T-helper 17 cell (primary cell): ENCODE data around the gene TRDN. TPM values are rescaled to one million over a fixed set of nuclear protein-coding genes. Genes with fewer than 3 reads are reported as not detected.

Experiments
- ATAC-seq: fragments of 150-1000 bp; cut with Tn5 transposase; 2 replicates; pipeline ENCODE4 v1.10.0; 2021; ENCODE audit warnings: mild to moderate bottlenecking, moderate library complexity
- DNase-seq, 3 donors: peaks; one replicate each; pipeline versions ENCODE4 v3.0.0 to v3.0.0-alpha.2; 2020 to 2021
- H3K9me3 ChIP-seq: one replicate; pipeline ENCODE4 v1.7.0; 2013; ENCODE audit warnings: low read length, mild to moderate bottlenecking; ENCODE audit not compliant: control insufficient read depth, poor library complexity, severe bottlenecking
- H3K27ac Mint-ChIP-seq: one replicate; pipeline ENCODE4 v1.8.0; 2022; ENCODE audit warnings: mild to moderate bottlenecking, moderate library complexity, mixed read lengths
- H3K27me3 Mint-ChIP-seq: one replicate; pipeline ENCODE4 v1.8.0; 2022; ENCODE audit warnings: mixed read lengths
- H3K36me3 Mint-ChIP-seq: one replicate; pipeline ENCODE4 v1.8.0; 2022; ENCODE audit warnings: low read depth, mixed read lengths
- H3K4me1 Mint-ChIP-seq: one replicate; pipeline ENCODE4 v1.8.0; 2022; ENCODE audit warnings: mild to moderate bottlenecking, mixed read lengths
- H3K4me3 Mint-ChIP-seq: one replicate; pipeline ENCODE4 v1.8.0; 2022; ENCODE audit warnings: mild to moderate bottlenecking, moderate library complexity, mixed read lengths
- total RNA-seq, 4 donors: library from RNA in 2 of 4; stranded (reverse) in 2 of 4; gene quantifications; one replicate each; pipeline ENCODE4 v1.2.3 and lab custom pipeline; 2022 to 2026

Gene TRDN
- total RNA-seq, 2 donors from 2014 or later: not detected

DNA sequence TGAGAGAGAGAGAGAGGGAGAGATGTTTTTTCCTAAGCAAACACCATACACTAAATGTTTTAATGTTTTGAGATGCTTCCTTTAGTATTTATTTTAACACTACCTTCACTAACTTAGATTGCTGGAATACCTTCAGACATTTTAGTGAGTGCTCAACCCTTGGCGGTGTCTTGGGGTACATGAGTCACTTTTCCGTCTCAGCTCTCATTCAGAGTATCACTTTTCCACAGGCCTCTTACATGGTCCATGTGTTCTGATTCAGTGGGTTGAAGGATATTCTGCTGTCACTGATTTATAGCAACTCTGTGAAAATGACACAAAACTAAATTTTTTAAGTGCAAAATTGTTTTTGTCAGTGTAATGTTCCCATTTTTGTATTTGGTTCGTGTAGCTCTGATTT lies 422.8 kb downstream of the TRDN start:
- H3K27ac Mint-ChIP-seq: no peak overlapping the region
- no peaks in the 10 kb centered on the region for H3K4me1 Mint-ChIP-seq
- H3K4me3 Mint-ChIP-seq: no peak overlapping the region
- no peaks in the 10 kb centered on the region for H3K27me3 Mint-ChIP-seq
- ATAC-seq: no peak
- no peaks in the 10 kb centered on the region for H3K9me3 ChIP-seq
- H3K36me3 Mint-ChIP-seq: no peaks in the 10 kb centered on the region
- no peak for DNase-seq

DNA sequence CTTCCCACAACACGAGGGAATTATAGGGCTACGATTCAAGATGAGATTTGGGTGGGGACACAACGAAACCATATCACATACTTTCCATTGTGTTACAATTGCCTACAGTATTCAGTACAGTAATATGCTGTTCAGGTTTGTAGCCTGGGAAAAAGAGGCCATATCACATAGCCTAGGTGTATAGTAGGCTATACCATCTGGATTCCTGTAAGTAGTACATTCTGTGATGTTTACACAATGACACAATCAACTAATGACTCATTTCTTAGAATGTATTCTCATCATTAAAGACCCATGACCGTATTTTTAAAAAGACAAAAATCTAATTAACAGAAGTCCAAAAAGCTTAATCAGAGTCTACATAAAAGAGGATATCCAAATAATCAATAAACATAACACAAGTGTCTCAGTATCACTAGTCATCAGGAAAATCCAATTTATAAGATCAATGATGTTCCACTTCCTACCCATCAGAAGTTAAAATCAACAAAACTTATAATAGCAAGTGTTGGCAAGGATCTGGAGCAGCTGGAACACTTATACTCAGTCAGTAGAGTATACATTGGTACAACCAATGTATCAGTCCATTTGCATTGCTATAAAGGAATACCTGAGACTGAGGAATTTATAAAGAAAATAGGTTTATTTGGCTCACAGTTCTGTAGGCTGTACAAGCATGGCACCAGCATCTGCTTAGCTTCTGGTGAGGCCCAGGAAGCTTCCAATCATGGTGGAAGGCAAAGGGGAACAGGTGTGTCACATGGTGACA lies 424.8 kb downstream of the TRDN start:
- no peak for DNase-seq
- Mint-ChIP-seq H3K36me3 (no peaks in the 10 kb centered on the region), H3K4me1 (no peaks in the 10 kb centered on the region), H3K4me3 (no peak overlapping the region), H3K27ac (no peak overlapping the region), H3K27me3 (no peaks in the 10 kb centered on the region)
- no peaks in the 10 kb centered on the region for H3K9me3 ChIP-seq
- no peak for ATAC-seq

GRCh38 chr6:123210645-123211044 lies 426.1 kb downstream of the TRDN start:
- Mint-ChIP-seq H3K4me1 (no peaks in the 10 kb centered on the region), H3K36me3 (no peaks in the 10 kb centered on the region), H3K27ac (no peak overlapping the region), H3K4me3 (no peak overlapping the region), H3K27me3 (no peaks in the 10 kb centered on the region)
- DNase-seq: no peak
- no peak for ATAC-seq
- no peaks in the 10 kb centered on the region for H3K9me3 ChIP-seq

- no peak for ATAC-seq
- H3K27me3 Mint-ChIP-seq: no peaks in the 10 kb centered on the region
- H3K27ac Mint-ChIP-seq: no peak overlapping the region
These were observed 428.7 kb downstream of the TRDN start for GRCh38 chr6:123207967-123208510.

GRCh38 chr6:123203928-123204327 lies 432.8 kb downstream of the TRDN start:
- Mint-ChIP-seq H3K27me3 (no peaks in the 10 kb centered on the region), H3K4me1 (no peaks in the 10 kb centered on the region), H3K4me3 (no peak overlapping the region), H3K36me3 (no peaks in the 10 kb centered on the region), H3K27ac (no peak overlapping the region)
- no peak for ATAC-seq
- H3K9me3 ChIP-seq: no peaks in the 10 kb centered on the region
- no peak for DNase-seq

More at GRCh38 chr6:123207967-123208510, 428.7 kb downstream of the TRDN start:
- Mint-ChIP-seq H3K4me3 (no peak overlapping the region), H3K36me3 (no peaks in the 10 kb centered on the region), H3K4me1 (no peaks in the 10 kb centered on the region)
- H3K9me3 ChIP-seq: no peaks in the 10 kb centered on the region
- no peak for DNase-seq

DNA sequence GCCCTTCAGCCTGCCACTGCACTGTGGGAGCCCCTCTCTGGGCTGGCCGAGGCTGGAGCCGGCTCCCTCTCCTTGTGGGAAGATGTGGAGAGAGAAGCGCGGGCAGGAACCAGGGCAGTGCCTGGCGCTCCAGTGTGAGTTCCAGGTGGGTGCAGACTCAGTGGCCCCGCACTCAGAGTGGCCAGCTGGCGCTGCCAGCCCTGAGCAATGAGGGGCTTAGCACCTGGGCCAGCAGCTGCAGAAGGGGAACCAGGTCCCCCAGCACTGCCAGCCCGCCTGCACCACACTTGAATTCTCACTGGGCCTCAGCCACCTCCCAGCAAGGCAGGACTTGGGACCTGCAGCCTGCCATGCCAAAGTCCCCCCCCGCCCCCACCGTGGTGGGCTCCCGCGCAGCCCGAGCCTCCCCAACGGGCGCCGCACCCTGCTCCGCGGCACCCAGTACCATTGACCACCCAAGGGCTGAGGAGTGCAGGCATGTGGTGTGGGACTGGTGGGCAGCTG lies 434.8 kb downstream of the TRDN start:
- Mint-ChIP-seq H3K4me1 (no peaks in the 10 kb centered on the region), H3K27me3 (no peaks in the 10 kb centered on the region), H3K36me3 (no peaks in the 10 kb centered on the region), H3K4me3 (no peak overlapping the region), H3K27ac (no peak overlapping the region)
- H3K9me3 ChIP-seq: no peaks in the 10 kb centered on the region
- ATAC-seq (no peak), DNase-seq (no peak)

- H3K27me3 Mint-ChIP-seq: no peaks in the 10 kb centered on the region
- DNase-seq (no peak), ATAC-seq (no peak)
- H3K9me3 ChIP-seq: no peaks in the 10 kb centered on the region
- H3K27ac Mint-ChIP-seq: no peak overlapping the region
- no peaks in the 10 kb centered on the region for H3K36me3 Mint-ChIP-seq
- no peaks in the 10 kb centered on the region for H3K4me1 Mint-ChIP-seq
- H3K4me3 Mint-ChIP-seq: no peak overlapping the region
These were observed 443.5 kb downstream of the TRDN start for GRCh38 chr6:123193298-123193697.

- Mint-ChIP-seq H3K4me1 (no peaks in the 10 kb centered on the region), H3K27me3 (no peaks in the 10 kb centered on the region), H3K27ac (no peak overlapping the region), H3K4me3 (no peak overlapping the region), H3K36me3 (no peaks in the 10 kb centered on the region)
- no peak for ATAC-seq
- H3K9me3 ChIP-seq: no peaks in the 10 kb centered on the region
- DNase-seq: no peak
These were observed 446.9 kb downstream of the TRDN start for GRCh38 chr6:123189816-123190215.

GRCh38 chr6:123182998-123183397 lies 453.8 kb downstream of the TRDN start:
- DNase-seq (no peak), ATAC-seq (no peak)
- no peaks in the 10 kb centered on the region for H3K27me3 Mint-ChIP-seq
- no peak overlapping the region for H3K27ac Mint-ChIP-seq
- H3K36me3 Mint-ChIP-seq: no peaks in the 10 kb centered on the region
- H3K9me3 ChIP-seq: no peaks in the 10 kb centered on the region
- H3K4me3 Mint-ChIP-seq: no peak overlapping the region
- H3K4me1 Mint-ChIP-seq: no peaks in the 10 kb centered on the region

- DNase-seq (no peak), ATAC-seq (no peak)
- H3K27me3 Mint-ChIP-seq: no peaks in the 10 kb centered on the region
- H3K36me3 Mint-ChIP-seq: no peaks in the 10 kb centered on the region
- H3K4me3 Mint-ChIP-seq: no peak overlapping the region
- no peak overlapping the region for H3K27ac Mint-ChIP-seq
- H3K9me3 ChIP-seq: no peaks in the 10 kb centered on the region
- no peaks in the 10 kb centered on the region for H3K4me1 Mint-ChIP-seq
These were observed 460.0 kb downstream of the TRDN start for GRCh38 chr6:123176706-123177105.

DNA sequence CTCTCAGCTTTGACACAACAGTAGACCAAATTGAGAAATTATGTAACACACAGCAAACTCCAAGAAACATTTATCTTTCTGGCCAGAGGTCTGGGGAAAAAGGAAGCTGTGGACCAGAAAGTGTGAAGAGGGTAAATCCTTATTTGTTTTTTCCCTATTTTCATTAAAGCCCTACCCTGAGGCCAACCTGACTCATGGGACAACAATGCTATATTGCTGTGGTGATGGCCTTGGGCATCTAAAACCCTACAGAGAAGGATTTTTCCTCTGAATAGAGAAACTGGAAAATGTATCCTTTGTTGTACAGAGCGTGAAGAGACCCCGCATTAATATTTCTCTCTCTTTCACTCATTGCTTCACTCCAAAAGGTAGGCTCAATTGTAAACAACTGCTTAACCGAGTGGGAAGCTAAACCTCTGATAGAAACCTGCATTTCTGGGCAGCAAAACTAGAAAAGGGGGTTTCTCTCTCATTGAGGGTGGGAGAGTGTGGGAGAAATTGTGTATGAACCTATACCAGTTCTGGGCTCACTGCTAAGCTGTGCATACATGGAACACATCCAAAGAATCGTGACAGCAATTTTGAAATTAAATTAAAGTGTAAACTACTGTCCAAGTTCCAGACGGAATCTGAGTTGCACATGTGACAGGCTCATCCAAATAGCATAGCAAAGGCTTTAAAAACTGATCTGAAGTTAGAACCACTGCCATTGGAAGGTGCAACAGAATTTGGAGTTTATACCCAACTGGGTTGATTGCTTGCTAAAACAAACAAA lies 465.2 kb downstream of the TRDN start:
- Mint-ChIP-seq H3K36me3 (no peaks in the 10 kb centered on the region), H3K4me1 (no peaks in the 10 kb centered on the region), H3K27me3 (no peaks in the 10 kb centered on the region), H3K4me3 (no peak overlapping the region), H3K27ac (no peak overlapping the region)
- ATAC-seq (no peak), DNase-seq (no peak)
- H3K9me3 ChIP-seq: no peaks in the 10 kb centered on the region

- Mint-ChIP-seq H3K27ac (no peak overlapping the region), H3K4me3 (no peak overlapping the region), H3K27me3 (no peaks in the 10 kb centered on the region), H3K36me3 (no peaks in the 10 kb centered on the region), H3K4me1 (no peaks in the 10 kb centered on the region)
- ATAC-seq (no peak), DNase-seq (no peak)
- H3K9me3 ChIP-seq: no peaks in the 10 kb centered on the region
These were observed 467.0 kb downstream of the TRDN start for GRCh38 chr6:123169774-123170095.

DNA sequence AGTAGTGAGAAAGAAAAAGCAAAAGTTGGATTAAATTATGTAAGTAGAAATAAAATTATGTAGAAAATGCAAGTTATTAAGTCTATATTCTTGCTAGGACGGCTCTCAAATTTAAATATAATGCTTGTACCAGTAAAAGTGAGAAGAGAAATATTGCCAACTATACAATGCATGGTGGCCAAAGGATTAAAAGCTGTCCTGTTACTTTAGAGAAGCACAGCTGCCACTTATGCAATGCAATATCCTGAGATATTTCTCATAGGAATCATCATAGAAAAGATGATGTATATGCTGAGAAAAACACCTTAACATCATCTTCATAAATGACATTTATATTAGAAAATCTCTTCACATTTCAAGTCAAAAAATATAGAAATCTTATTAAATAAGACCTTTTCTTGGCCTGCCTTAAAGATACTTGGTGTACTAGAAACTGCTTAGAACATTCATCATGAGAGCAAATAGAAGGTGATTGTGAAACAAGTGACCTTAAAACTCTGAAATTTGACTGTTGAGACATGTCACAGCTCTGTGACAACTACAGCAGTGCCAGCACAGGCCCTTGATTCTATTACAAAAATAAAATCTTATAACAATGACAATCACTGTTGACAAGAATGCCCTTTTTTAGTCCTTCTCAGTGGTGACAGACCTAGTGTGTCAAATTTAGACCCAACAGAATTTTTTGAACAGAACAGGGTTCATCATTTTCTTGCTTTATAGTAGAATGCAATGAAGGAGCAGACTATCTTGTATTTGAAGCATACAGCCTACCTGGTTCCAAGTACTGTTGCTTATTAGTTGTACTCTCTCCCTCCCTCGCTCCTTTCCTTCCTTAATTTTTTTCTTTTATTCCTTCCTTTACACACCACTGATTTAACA lies 467.6 kb downstream of the TRDN start:
- H3K4me3 Mint-ChIP-seq: no peak overlapping the region
- no peaks in the 10 kb centered on the region for H3K36me3 Mint-ChIP-seq
- DNase-seq (no peak), ATAC-seq (no peak)
- H3K27me3 Mint-ChIP-seq: no peaks in the 10 kb centered on the region
- H3K9me3 ChIP-seq: no peaks in the 10 kb centered on the region
- H3K4me1 Mint-ChIP-seq: no peaks in the 10 kb centered on the region
- H3K27ac Mint-ChIP-seq: no peak overlapping the region
